ENCODE measurements around the gene CDC42EP5.

Gene CDC42EP5

DNA sequence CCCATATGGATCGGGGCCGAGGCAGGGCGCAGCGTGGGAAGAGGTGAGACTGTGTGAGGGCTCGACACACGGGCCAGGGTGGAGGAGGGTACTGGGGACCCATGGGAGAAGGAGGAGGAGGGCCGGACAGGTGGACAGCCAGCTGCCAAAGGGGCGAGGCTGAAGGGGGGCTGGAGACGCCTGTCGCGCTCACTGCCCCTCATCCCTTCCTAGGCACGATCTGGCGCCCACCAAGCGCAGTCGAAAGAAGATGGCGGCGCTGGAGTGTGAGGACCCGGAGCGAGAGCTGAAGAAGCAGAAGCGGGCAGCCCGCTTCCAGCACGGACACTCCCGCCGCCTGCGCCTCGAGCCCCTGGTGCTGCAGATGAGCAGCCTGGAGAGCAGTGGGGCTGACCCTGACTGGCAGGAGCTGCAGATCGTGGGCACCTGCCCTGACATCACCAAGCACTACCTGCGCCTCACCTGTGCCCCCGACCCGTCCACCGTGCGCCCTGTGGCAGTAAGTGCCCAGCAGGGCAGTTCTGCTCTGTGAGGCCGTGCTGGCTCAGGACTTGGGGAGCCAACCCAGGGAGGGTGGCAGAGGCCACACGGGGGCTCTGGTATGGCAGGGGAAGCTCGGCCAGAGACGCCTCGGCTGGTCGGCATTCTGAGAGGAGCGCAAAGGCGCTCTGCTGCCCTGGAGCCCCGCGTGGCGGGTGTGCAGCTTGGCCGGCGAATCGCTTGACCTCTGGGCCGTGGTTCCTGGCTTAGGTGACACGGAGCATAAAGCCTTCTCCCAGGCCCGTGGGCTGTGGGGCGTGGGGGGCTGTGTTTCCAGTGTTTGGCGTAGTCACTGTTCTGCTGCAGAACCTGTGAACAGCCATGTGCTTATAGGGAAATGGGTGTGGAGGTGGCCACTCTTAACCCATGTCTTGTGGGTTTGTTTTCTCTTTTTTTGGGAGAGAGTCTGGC, 16.4 kb downstream of the CDC42EP5 start:
- Histone ChIP-seq H3K4me1 (ENCODE audit: control insufficient read depth, insufficient read depth, low read length) (no peaks in the 10 kb centered on the region), H3K4me3 (ENCODE audit: low read length) (no peak overlapping the region), H3K27me3 (ENCODE audit: control insufficient read depth, insufficient read depth, low read length) (no peaks in the 10 kb centered on the region), H3K27ac (ENCODE audit: low read length) (no peak overlapping the region), H3K36me3 (ENCODE audit: control insufficient read depth, insufficient read depth, low read length) (peaks cover 81% of the 10 kb centered on the region), H3K9me3 (ENCODE audit: control insufficient read depth, insufficient read depth, low read length) (no peaks in the 10 kb centered on the region)
- WGBS (ENCODE audit: insufficient coverage, insufficient read length) = no CpG with 5 or more reads among the region's 51 CpGs
- no peak for DNase-seq (ENCODE audit: low read depth, low spot score)

DNA sequence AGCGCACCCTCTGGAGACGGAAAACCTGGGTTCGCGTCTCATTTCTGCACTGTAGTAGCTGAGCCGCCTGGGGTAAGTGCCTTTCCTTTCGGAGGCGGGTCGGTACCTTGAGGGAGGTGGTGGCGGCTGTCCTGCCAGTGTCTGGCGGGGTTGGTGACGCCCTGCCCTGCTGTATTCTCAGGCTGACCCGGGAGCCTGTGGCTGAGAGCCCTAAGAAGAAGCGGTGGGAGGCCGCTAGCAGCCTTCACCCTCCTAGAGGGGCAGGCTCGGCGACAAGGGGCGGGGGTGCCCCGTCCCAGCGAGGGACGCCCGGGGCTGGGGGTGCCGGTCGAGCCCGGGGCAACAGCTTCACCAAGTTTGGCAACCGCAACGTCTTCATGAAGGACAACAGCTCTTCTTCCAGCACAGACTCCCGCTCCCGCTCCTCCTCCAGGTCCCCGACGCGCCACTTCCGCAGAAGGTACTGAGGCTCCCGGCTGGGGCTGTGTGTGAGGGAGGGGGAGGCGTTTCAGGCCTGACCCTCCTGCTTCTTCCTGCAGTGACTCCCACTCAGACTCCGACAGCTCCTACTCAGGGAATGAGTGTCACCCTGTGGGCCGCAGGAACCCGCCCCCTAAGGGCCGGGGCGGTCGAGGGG, 17.2 kb downstream of the CDC42EP5 start:
- WGBS (ENCODE audit: insufficient coverage, insufficient read length) = no CpG with 5 or more reads among the region's 40 CpGs
- H3K4me3 ChIP-seq (ENCODE audit: low read length) = no peak overlapping the region
- H3K27me3 ChIP-seq (ENCODE audit: control insufficient read depth, insufficient read depth, low read length) = no peaks in the 10 kb centered on the region
- no peak for DNase-seq (ENCODE audit: low read depth, low spot score)
- H3K27ac ChIP-seq (ENCODE audit: low read length) = no peak overlapping the region
- H3K4me1 ChIP-seq (ENCODE audit: control insufficient read depth, insufficient read depth, low read length) = no peaks in the 10 kb centered on the region
- H3K9me3 ChIP-seq (ENCODE audit: control insufficient read depth, insufficient read depth, low read length) = no peaks in the 10 kb centered on the region
- peaks cover 80% of the 10 kb centered on the region for H3K36me3 ChIP-seq (ENCODE audit: control insufficient read depth, insufficient read depth, low read length)

DNA sequence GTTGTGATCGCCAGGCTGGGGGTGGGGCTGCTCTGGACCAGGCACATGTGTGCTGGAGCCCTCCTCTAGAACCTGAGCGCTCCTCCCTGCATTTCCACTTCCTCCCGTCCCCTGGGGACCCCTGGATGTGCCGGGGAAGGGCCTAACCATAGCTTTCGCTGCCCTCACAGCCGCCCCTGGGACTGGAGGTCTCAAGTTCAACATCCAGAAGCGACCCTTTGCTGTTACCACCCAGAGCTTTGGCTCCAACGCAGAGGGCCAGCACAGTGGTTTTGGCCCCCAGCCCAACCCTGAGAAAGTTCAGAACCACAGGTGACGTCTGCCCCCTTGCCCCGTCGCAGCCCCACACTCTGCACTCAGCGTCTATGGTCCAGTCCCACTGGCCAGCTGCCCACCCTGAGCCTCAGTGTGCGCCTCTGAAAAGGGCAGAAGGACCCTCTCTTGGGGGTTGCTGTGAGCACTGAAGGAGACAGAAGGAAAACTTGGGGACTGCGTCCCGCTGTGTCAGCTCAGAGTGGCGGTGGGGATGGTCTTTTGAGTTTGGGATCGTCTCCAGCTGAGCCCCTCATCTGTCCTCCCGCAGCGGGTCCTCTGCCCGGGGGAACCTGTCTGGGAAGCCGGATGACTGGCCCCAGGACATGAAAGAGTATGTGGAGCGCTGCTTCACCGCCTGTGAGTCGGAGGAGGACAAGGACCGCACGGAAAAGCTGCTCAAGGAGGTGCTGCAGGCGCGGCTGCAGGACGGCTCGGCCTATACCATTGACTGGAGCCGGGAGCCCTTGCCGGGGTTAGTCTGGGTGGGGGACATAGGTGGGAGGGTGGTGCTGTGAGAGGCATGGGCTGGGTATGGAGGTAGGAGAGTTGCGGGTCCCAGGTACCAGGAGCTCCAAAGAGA, 18.1 kb downstream of the CDC42EP5 start:
- Histone ChIP-seq H3K4me3 (ENCODE audit: low read length) (no peak overlapping the region), H3K9me3 (ENCODE audit: control insufficient read depth, insufficient read depth, low read length) (no peaks in the 10 kb centered on the region), H3K4me1 (ENCODE audit: control insufficient read depth, insufficient read depth, low read length) (no peaks in the 10 kb centered on the region), H3K27ac (ENCODE audit: low read length) (no peak overlapping the region), H3K36me3 (ENCODE audit: control insufficient read depth, insufficient read depth, low read length) (peaks cover 74% of the 10 kb centered on the region), H3K27me3 (ENCODE audit: control insufficient read depth, insufficient read depth, low read length) (no peaks in the 10 kb centered on the region)
- no peak for DNase-seq (ENCODE audit: low read depth, low spot score)
- no CpG with 5 or more reads among the region's 33 CpGs for WGBS (ENCODE audit: insufficient coverage, insufficient read length)

DNA sequence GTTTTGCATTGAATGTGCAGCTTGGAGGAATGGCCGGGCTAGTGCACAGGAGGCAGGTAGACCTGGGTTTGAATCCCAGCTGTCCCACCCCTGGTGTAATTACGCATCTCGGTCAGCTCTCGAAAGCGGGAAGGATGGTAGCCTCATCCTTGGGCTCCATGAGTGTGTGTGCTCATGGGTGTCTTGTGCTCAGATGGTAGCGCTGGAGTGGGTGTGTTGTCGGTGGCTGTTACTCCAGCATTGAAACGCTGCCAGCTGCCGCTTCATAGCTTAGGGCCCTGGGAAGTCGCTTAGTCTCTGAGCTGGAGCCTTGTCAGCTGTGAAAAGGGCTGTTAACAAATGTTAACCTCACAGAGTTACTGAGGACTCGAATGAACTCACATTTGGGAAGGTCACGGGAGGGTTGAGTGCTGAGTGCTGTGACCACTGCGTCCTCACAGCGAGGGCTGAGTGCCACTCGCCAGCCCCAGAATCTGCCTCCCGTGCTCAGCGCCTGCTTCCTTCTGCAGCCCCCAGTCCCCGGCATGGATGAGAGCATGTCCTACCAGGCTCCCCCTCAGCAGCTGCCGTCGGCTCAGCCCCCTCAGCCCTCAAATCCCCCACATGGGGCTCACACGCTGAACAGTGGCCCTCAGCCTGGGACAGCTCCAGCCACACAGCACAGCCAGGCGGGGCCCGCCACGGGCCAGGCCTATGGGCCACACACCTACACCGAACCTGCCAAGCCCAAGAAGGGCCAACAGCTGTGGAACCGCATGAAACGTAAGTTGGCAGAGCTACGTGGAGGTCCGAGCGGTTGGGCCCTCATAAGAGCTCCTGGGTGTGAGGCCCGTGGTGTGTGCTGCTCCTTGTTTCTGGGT, 18.9 kb downstream of the CDC42EP5 start:
- Histone ChIP-seq H3K4me3 (ENCODE audit: low read length) (no peak overlapping the region), H3K27me3 (ENCODE audit: control insufficient read depth, insufficient read depth, low read length) (no peaks in the 10 kb centered on the region), H3K9me3 (ENCODE audit: control insufficient read depth, insufficient read depth, low read length) (no peaks in the 10 kb centered on the region), H3K4me1 (ENCODE audit: control insufficient read depth, insufficient read depth, low read length) (no peaks in the 10 kb centered on the region), H3K36me3 (ENCODE audit: control insufficient read depth, insufficient read depth, low read length) (peaks cover 73% of the 10 kb centered on the region), H3K27ac (ENCODE audit: low read length) (no peak overlapping the region)
- no peak for DNase-seq (ENCODE audit: low read depth, low spot score)
- no CpG with 5 or more reads among the region's 31 CpGs for WGBS (ENCODE audit: insufficient coverage, insufficient read length)

DNA sequence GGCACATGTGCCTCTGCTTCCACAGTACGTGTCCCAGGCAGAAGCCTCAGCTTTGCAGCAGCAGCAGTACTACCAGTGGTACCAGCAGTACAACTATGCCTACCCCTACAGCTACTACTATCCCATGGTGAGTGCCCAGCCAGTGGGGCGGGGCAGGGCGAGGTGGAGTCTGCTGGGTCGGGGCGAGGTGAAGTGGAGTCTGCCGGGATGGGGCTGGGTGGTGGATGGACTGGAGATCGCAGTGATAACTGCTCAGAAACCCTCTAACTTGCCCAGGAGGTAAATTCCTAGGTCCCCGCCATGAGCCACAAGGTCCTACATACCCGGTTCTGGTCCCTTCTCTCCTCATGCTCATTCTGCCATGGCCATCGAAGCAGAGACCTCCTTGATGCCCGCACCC, 20.5 kb downstream of the CDC42EP5 start:
- no peaks in the 10 kb centered on the region for H3K27me3 ChIP-seq (ENCODE audit: control insufficient read depth, insufficient read depth, low read length)
- no peak for DNase-seq (ENCODE audit: low read depth, low spot score)
- no CpG with 5 or more reads among the region's 11 CpGs for WGBS (ENCODE audit: insufficient coverage, insufficient read length)
- no peaks in the 10 kb centered on the region for H3K4me1 ChIP-seq (ENCODE audit: control insufficient read depth, insufficient read depth, low read length)
- H3K27ac ChIP-seq (ENCODE audit: low read length) = no peak overlapping the region
- H3K36me3 ChIP-seq (ENCODE audit: control insufficient read depth, insufficient read depth, low read length) = peaks cover 58% of the 10 kb centered on the region
- no peaks in the 10 kb centered on the region for H3K9me3 ChIP-seq (ENCODE audit: control insufficient read depth, insufficient read depth, low read length)
- no peak overlapping the region for H3K4me3 ChIP-seq (ENCODE audit: low read length)

DNA sequence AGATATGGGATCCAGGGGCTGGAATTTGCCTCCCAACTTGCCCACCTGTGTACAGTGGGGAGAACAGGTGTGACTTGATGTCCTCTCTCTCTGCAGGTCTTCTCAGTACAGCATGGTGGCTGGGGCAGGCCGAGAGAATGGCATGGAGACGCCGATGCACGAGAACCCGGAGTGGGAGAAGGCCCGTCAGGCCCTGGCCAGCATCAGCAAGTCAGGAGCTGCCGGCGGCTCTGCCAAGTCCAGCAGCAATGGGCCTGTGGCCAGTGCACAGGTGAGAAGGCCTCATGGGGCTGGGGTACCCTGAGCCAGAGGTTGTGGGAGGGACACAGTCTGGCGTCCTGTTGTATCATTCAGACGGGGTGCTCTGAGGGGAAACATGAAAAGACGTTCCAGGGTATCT, 21.1 kb downstream of the CDC42EP5 start:
- H3K9me3 ChIP-seq (ENCODE audit: control insufficient read depth, insufficient read depth, low read length) = no peaks in the 10 kb centered on the region
- no peak overlapping the region for H3K4me3 ChIP-seq (ENCODE audit: low read length)
- DNase-seq (ENCODE audit: low read depth, low spot score) = no peak
- no CpG with 5 or more reads among the region's 11 CpGs for WGBS (ENCODE audit: insufficient coverage, insufficient read length)
- no peaks in the 10 kb centered on the region for H3K27me3 ChIP-seq (ENCODE audit: control insufficient read depth, insufficient read depth, low read length)
- H3K27ac ChIP-seq (ENCODE audit: low read length) = no peak overlapping the region
- peaks cover 55% of the 10 kb centered on the region for H3K36me3 ChIP-seq (ENCODE audit: control insufficient read depth, insufficient read depth, low read length)
- H3K4me1 ChIP-seq (ENCODE audit: control insufficient read depth, insufficient read depth, low read length) = no peaks in the 10 kb centered on the region

- no peaks in the 10 kb centered on the region for H3K27me3 ChIP-seq (ENCODE audit: control insufficient read depth, insufficient read depth, low read length)
- WGBS (ENCODE audit: insufficient coverage, insufficient read length) = no CpG with 5 or more reads among the region's 9 CpGs
- peaks cover 49% of the 10 kb centered on the region for H3K36me3 ChIP-seq (ENCODE audit: control insufficient read depth, insufficient read depth, low read length)
- no peaks in the 10 kb centered on the region for H3K4me1 ChIP-seq (ENCODE audit: control insufficient read depth, insufficient read depth, low read length)
- no peak for DNase-seq (ENCODE audit: low read depth, low spot score)
- H3K9me3 ChIP-seq (ENCODE audit: control insufficient read depth, insufficient read depth, low read length) = no peaks in the 10 kb centered on the region
- H3K4me3 ChIP-seq (ENCODE audit: low read length) = no peak overlapping the region
- H3K27ac ChIP-seq (ENCODE audit: low read length) = no peak overlapping the region
Measured at GRCh38 chr19:54451331-54451871, 21.7 kb downstream of the CDC42EP5 start.

DNA sequence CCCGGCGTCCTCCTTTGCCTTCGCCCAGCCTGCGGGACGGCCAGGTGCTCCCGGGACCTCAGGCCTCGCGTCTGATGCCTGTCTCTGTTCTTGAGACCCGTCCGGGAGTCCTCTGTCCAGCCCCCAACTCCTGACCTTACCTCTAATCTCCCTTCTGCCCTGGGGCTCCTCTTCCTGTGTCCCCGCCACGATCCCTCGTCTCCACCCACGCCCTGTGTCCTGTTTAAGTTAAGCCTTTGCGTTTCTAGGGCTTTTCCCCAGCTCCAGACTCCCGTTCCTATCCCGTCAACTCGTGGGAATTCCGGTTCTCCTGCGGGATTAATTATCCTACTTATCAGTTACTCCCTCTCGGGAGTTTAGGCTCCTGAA, 23.4 kb downstream of the CDC42EP5 start:
- no peak for DNase-seq (ENCODE audit: low read depth, low spot score)
- no peaks in the 10 kb centered on the region for H3K27me3 ChIP-seq (ENCODE audit: control insufficient read depth, insufficient read depth, low read length)
- H3K27ac ChIP-seq (ENCODE audit: low read length) = no peak overlapping the region
- no peaks in the 10 kb centered on the region for H3K9me3 ChIP-seq (ENCODE audit: control insufficient read depth, insufficient read depth, low read length)
- H3K4me3 ChIP-seq (ENCODE audit: low read length) = peak overlapping the region; percentile 54
- peaks cover 33% of the 10 kb centered on the region for H3K36me3 ChIP-seq (ENCODE audit: control insufficient read depth, insufficient read depth, low read length)
- H3K4me1 ChIP-seq (ENCODE audit: control insufficient read depth, insufficient read depth, low read length) = no peaks in the 10 kb centered on the region
- WGBS (ENCODE audit: insufficient coverage, insufficient read length) = no CpG with 5 or more reads among the region's 21 CpGs

GRCh38 chr19:54448774-54449700, 24.1 kb downstream of the CDC42EP5 start, which contains the start of gene LENG8:
Gene LENG8, plus strand, starts transcription at chr19:54449199. Its CDS starts 2,146 bp downstream, at chr19:54451345.
- peak within 1 kb of the TSS; percentile 54 for H3K4me3 ChIP-seq (ENCODE audit: low read length)
- H3K4me1 ChIP-seq (ENCODE audit: control insufficient read depth, insufficient read depth, low read length) = no peaks in the 10 kb centered on the region
- no peak within 1 kb of the TSS for H3K27ac ChIP-seq (ENCODE audit: low read length)
- no peaks in the 10 kb centered on the region for H3K9me3 ChIP-seq (ENCODE audit: control insufficient read depth, insufficient read depth, low read length)
- no peaks in the 10 kb centered on the region for H3K27me3 ChIP-seq (ENCODE audit: control insufficient read depth, insufficient read depth, low read length)
- WGBS (ENCODE audit: insufficient coverage, insufficient read length) = no CpG with 5 or more reads among the region's 96 CpGs
- peaks cover 28% of the 10 kb centered on the region for H3K36me3 ChIP-seq (ENCODE audit: control insufficient read depth, insufficient read depth, low read length)
- peak; percentile 94 for DNase-seq (ENCODE audit: low read depth, low spot score)

Data from iPS DF 6.9 (cell line).